Mesothelial cell of epicardium (in vitro differentiated cells): Measurements from ENCODE around the gene EEIG1. TPM values are rescaled to one million over a fixed set of nuclear protein-coding genes. Genes with fewer than 3 reads are reported as not detected.

Source experiments
- DNase-seq, 2 experiments: peaks; one replicate each; pipeline ENCODE4 v3.0.0; 2021; ENCODE audit warnings: low spot score in 2 of 2; ENCODE audit not compliant: unreplicated experiment in 2 of 2
- H3K27ac Mint-ChIP-seq: 2 replicates; pipeline ENCODE4 v1.8.0; 2021; ENCODE audit warnings: mixed read lengths
- H3K27me3 Mint-ChIP-seq: 2 replicates; pipeline ENCODE4 v1.8.0; 2021; ENCODE audit warnings: low read depth, mixed read lengths
- H3K36me3 Mint-ChIP-seq: 2 replicates; pipeline ENCODE4 v1.8.0; 2021; ENCODE audit warnings: mixed read lengths
- H3K4me1 Mint-ChIP-seq: 2 replicates; pipeline ENCODE4 v1.8.0; 2021; ENCODE audit warnings: mixed read lengths
- H3K4me3 Mint-ChIP-seq: 2 replicates; pipeline ENCODE4 v1.8.0; 2021; ENCODE audit warnings: mild to moderate bottlenecking, moderate library complexity, mixed read lengths
- H3K9me3 Mint-ChIP-seq: 2 replicates; pipeline ENCODE4 v1.8.0; 2021; ENCODE audit warnings: mixed read lengths
- CTCF ChIP-seq: fragments of 200-600 bp; sonication (generic); IDR thresholded peaks from one replicate; pipeline ENCODE4 v1.5.0; 2021; ENCODE audit warnings: antibody characterized with exemption; ENCODE audit not compliant: unreplicated experiment
- total RNA-seq: library from RNA; stranded (reverse); gene quantifications from 3 replicates; pipeline ENCODE4 v1.2.1, GENCODE V29; 2021

Gene EEIG1
- total RNA-seq, 1 donor from 2014 or later, result 67.4 TPM

- Mint-ChIP-seq H3K4me3 (no peak overlapping the region), H3K4me1 (no peaks in the 10 kb centered on the region), H3K36me3 (no peaks in the 10 kb centered on the region), H3K9me3 (no peaks in the 10 kb centered on the region), H3K27me3 (no peaks in the 10 kb centered on the region), H3K27ac (no peak overlapping the region)
- no peak for DNase-seq
- TF ChIP-seq CTCF, result no peak
These were observed 8.3 kb upstream of the EEIG1 start for GRCh38 chr9:127989094-127989493.

GRCh38 chr9:127987103-127987614 lies 6.4 kb upstream of the EEIG1 start:
- H3K9me3 Mint-ChIP-seq, result no peaks in the 10 kb centered on the region
- H3K4me3 Mint-ChIP-seq, result no peak overlapping the region
- H3K4me1 Mint-ChIP-seq, result peaks cover 5% of the 10 kb centered on the region
- H3K36me3 Mint-ChIP-seq, result no peaks in the 10 kb centered on the region
- TF ChIP-seq CTCF, result no peak
- no peak for DNase-seq
- H3K27ac Mint-ChIP-seq, result no peak overlapping the region
- H3K27me3 Mint-ChIP-seq, result no peaks in the 10 kb centered on the region

DNA sequence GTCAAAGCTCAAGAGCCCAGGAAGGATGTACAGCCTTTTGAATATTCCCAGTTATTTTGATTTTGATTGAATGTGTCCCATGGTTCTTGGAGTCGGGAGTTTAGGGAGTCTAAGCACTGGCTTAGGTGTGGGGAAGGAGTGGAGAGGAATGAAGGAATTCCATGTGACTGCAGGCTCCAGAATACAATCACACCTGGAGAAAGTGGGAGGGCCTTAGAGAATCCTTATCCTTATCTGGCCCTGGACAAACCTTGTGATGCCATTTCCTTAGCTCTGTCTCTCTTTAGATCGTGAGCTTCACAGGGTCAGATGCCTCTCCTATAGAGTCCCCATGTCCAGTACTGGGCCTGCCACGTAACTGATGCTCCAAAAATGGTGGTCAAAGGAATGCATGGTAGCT lies 4.2 kb upstream of the EEIG1 start:
- DNase-seq, result no peak
- no peak for TF ChIP-seq CTCF
- no peak overlapping the region for H3K4me3 Mint-ChIP-seq
- H3K36me3 Mint-ChIP-seq, result no peaks in the 10 kb centered on the region
- peaks cover 15% of the 10 kb centered on the region for H3K4me1 Mint-ChIP-seq
- no peaks in the 10 kb centered on the region for H3K9me3 Mint-ChIP-seq
- H3K27me3 Mint-ChIP-seq, result no peaks in the 10 kb centered on the region
- H3K27ac Mint-ChIP-seq, result no peak overlapping the region

- peak overlapping the region; percentile 12 for H3K27ac Mint-ChIP-seq
- no peak overlapping the region for H3K4me3 Mint-ChIP-seq
- peaks cover 20% of the 10 kb centered on the region for H3K4me1 Mint-ChIP-seq
- H3K27me3 Mint-ChIP-seq, result no peaks in the 10 kb centered on the region
- TF ChIP-seq CTCF, result no peak
- H3K36me3 Mint-ChIP-seq, result no peaks in the 10 kb centered on the region
- DNase-seq, result no peak
- H3K9me3 Mint-ChIP-seq, result no peaks in the 10 kb centered on the region
These were observed 3.1 kb upstream of the EEIG1 start for GRCh38 chr9:127983847-127984289.

GRCh38 chr9:127982912-127983311 lies 2.1 kb upstream of the EEIG1 start:
- H3K4me1 Mint-ChIP-seq, result peaks cover 26% of the 10 kb centered on the region
- DNase-seq, result no peak
- peak overlapping the region; percentile 44 for H3K27ac Mint-ChIP-seq
- no peak for TF ChIP-seq CTCF
- no peak overlapping the region for H3K4me3 Mint-ChIP-seq
- H3K27me3 Mint-ChIP-seq, result no peaks in the 10 kb centered on the region
- no peaks in the 10 kb centered on the region for H3K9me3 Mint-ChIP-seq
- H3K36me3 Mint-ChIP-seq, result no peaks in the 10 kb centered on the region
